AG04450 (cell line): Measurements from ENCODE around the gene TSKU. TPM values are rescaled to one million over a fixed set of nuclear protein-coding genes. Genes with fewer than 3 reads are reported as not detected.
A peak's percentile ranks its signal among the peaks of the same experiment; 100 is the strongest.

Experiments used
- CTCF ChIA-PET: fragments of 300-600, 350-600 bp; formaldehyde crosslinking; extraction: SDS; loops from one replicate; lab custom pipeline; 2022; ENCODE audit warnings: antibody characterized with exemption, inconsistent platforms; lab: Charles Lee
- POLR2A ChIA-PET: fragments of 350-600 bp; formaldehyde crosslinking; extraction: SDS; loops from one replicate; lab custom pipeline; 2021; ENCODE audit warnings: antibody characterized with exemption, inconsistent platforms; lab: Yijun Ruan, JAX
- DNase-seq: peaks from one replicate; pipeline ENCODE4 v3.0.0-alpha.2; 2011; ENCODE audit warnings: low read depth, low spot score
- H3K27ac ChIP-seq: one replicate; pipeline ENCODE4 v1.5.1; 2012; ENCODE audit warnings: low read depth, low read length, control low read depth
- H3K27me3 ChIP-seq: one replicate; pipeline ENCODE4 v1.6.0; 2012; ENCODE audit warnings: low read length; ENCODE audit not compliant: control insufficient read depth, insufficient read depth
- H3K4me3 ChIP-seq: 2 replicates; pipeline ENCODE4 v1.5.1; 2011; ENCODE audit warnings: mild to moderate bottlenecking, low read depth, low read length, control low read depth
- H3K9me3 ChIP-seq: 2 replicates; pipeline ENCODE4 v1.5.1; 2012; ENCODE audit warnings: low read length; ENCODE audit not compliant: control insufficient read depth, insufficient read depth
- polyA plus RNA-seq: library from polyadenylated mRNA; depleted of rRNA; stranded (reverse); fragments of >200 nt; gene quantifications from 2 replicates; pipeline ENCODE4 v1.2.3, GENCODE V29; 2011
- TF ChIP-seq, protein P1 (sequence below): IDR thresholded peaks from 2 replicates; pipeline ENCODE4 v1.5.1; 2011; ENCODE audit warnings: low read depth, low read length, control low read depth, inconsistent platforms

TSKU gene
- polyA plus RNA-seq, 1 experiment, result 28.8 TPM

DNA sequence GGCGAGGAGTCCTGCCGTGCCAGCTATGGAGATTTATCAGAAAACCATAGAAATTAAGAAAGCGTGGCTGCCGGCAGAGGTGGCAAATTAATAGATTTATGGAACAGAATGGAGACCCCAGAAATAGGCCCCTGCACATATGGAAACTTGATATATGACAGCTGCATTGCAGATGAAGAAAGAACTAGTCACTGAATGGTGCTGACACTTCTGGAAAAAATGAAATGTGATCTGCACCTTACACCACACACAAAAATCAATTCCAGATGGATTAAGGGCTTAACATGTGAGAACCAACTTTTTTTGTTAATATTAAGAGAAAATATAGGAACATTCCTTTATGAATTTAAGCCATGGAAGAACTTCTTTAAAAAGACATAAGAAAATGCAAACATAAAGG is 40.3 kb upstream of the TSKU start:
- peak; percentile 23 for DNase-seq
- Histone ChIP-seq H3K9me3 (no peaks in the 10 kb centered on the region), H3K27ac (no peak overlapping the region), H3K4me3 (no peak overlapping the region), H3K27me3 (peaks cover 5% of the 10 kb centered on the region)
- ChIA-PET CTCF (interaction anchor here (1.0 to 3.1 kb wide), 6 partner anchors 9 to 177 kb away, joined by 3 to 15 read pairs (median 6); no protein-coding TSS in a partner anchor), POLR2A (no interaction called here)
- TF ChIP-seq, protein P1, sequence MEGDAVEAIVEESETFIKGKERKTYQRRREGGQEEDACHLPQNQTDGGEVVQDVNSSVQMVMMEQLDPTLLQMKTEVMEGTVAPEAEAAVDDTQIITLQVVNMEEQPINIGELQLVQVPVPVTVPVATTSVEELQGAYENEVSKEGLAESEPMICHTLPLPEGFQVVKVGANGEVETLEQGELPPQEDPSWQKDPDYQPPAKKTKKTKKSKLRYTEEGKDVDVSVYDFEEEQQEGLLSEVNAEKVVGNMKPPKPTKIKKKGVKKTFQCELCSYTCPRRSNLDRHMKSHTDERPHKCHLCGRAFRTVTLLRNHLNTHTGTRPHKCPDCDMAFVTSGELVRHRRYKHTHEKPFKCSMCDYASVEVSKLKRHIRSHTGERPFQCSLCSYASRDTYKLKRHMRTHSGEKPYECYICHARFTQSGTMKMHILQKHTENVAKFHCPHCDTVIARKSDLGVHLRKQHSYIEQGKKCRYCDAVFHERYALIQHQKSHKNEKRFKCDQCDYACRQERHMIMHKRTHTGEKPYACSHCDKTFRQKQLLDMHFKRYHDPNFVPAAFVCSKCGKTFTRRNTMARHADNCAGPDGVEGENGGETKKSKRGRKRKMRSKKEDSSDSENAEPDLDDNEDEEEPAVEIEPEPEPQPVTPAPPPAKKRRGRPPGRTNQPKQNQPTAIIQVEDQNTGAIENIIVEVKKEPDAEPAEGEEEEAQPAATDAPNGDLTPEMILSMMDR, result no peak

DNA sequence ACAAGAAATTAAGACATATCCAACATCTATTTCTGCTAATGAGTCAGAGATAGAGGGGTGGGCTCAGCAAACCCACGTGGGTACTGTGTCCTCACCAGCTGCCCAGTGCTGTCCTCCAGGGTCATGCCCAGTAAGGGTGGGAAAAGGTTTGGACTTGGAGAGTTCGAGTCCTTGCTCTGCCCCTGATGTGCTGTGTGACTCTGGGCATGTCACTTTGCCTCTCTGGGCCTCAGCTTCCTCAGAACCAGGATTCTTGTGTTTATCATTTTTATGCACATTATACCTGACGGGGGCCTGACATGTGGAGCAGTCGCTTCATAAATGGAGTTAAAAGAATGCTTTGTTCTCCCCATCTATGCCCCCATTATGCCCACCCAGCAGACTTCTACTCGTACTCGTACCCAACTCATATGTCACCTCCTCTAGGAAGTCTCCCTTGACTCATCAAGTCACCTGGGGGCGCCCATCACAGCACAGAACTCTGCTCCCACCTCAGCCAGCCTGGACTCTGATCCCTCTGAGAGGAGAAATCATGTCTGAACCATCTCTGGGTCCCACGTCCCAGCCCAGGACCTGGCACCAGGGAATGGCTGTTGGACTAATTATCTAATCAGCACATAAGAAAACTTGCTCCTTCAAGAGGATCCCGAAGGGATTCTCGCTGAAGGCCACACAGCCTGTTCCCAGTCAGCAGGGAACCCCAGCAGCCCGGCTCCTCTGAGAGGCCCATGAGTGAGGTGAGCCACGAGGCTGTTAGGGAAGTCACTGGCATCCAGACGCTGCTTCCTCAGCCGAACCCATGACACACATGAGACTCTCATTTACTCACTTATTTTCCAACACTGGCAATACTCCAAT is 38.7 kb upstream of the TSKU start:
- TF ChIP-seq, protein P1, result no peak
- Histone ChIP-seq H3K9me3 (no peaks in the 10 kb centered on the region), H3K27me3 (peaks cover 5% of the 10 kb centered on the region), H3K27ac (no peak overlapping the region), H3K4me3 (no peak overlapping the region)
- POLR2A ChIA-PET, result no interaction called here
- DNase-seq, result no peak
- CTCF ChIA-PET, result no interaction called here

DNA sequence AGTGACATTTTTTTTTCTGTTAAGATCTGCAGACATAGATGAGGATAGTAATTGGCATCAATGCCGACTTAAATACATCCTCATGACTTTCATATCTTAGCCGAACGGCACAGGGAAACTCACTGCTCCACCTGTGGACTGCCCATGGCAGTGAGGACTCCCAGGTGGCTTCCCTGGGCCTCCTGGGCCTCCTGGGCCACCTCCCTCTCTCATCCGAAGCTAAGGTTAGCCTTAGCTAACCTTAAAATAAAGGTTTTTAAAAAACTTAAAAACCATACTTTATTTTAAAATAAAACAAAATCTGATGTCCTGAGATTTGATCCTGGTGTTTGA is 38.1 kb upstream of the TSKU start:
- Histone ChIP-seq H3K27me3 (peaks cover 5% of the 10 kb centered on the region), H3K4me3 (no peak overlapping the region), H3K9me3 (no peaks in the 10 kb centered on the region), H3K27ac (no peak overlapping the region)
- ChIA-PET POLR2A (no interaction called here), CTCF (no interaction called here)
- TF ChIP-seq, protein P1, result no peak
- no peak for DNase-seq

DNA sequence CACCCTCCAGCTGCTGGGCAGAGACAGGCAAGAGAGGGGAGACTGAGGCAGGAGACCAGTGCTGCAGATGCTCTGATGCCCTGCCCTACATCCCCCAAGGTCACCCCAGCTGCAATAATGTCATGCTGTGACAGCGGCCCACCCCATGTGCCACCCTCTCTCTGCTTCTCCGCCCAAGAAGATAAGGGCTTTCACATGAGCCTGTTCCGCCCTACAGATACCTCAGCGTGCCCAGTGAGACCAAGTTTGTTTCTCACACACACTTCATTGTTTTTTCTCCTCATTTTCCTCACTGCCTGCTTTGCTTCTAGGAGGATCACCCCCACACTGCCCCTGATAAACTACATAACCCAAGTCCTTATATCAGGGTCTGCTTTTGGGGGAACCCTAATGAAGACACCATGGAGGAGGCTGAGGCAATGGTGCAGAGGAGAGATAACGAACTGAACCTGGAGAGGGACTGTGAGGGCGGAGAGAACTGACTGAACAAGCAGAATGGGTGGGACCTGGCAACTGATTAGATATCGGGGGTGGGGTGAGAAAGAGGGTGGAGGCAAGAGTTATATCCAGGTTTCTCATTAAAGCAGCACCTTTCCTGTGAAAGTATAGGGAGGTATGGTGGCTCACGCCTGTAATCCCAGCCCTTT is 37.5 kb upstream of the TSKU start:
- Histone ChIP-seq H3K9me3 (no peaks in the 10 kb centered on the region), H3K27me3 (peaks cover 5% of the 10 kb centered on the region), H3K4me3 (no peak overlapping the region), H3K27ac (no peak overlapping the region)
- ChIA-PET CTCF (no interaction called here), POLR2A (no interaction called here)
- no peak for DNase-seq
- TF ChIP-seq, protein P1, result no peak
